Stimulated activated CD8-positive, alpha-beta memory T cell treated with anti-CD3 and anti-CD28 coated beads, Interleukin-4, amount 100 ng/mL, for 24 hours (primary cell): ENCODE data around the gene PGBD2.
"Not testable (repeated sequence)": the region's sequence is repeated elsewhere in the genome, so short reads cannot be mapped to it uniquely, and the experiment has no call there.

ENCODE experiments used
- DNase-seq: peaks from one replicate; pipeline ENCODE4 v3.0.0-alpha.2; 2020; ENCODE audit warnings: low read depth

Gene PGBD2

DNA sequence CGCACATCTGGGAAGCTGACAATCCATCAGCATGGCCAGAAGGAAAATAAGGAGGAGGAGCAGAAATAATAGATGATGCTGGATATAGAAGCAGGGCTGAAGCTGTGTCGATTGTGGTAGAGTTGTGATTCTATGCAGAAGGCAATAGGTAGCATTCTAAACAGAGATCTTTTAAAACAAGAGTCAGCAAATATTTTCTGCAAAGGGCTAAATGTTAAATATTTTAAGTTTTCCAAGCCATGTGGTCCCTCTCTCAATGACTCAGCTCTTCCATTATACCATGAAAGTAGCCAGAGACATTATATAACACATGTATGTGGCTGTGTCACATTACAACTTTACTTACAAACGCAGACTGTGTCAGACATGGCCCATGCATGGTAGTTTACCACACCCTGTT is 21.2 kb downstream of the PGBD2 start:
- DNase-seq = not testable (repeated sequence)

DNA sequence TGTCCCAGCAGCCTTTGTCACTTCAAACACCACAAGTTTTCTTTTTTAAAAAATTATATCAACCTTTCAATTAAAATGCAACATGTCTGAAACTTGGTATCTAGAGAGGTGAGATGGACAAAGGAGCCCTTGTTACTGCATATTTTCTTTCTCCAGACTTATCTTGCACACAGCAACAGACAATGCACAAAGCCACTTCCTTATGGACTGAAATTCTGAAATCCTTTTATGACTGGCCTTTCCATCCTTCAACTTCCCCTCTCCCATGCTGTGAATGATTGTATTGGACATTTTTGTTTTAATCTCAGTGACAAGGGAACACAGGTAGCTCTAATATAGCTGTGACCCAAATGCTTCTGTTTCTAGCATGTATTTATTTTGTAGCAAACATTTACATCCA is 22.1 kb downstream of the PGBD2 start:
- not testable (repeated sequence) for DNase-seq

DNA sequence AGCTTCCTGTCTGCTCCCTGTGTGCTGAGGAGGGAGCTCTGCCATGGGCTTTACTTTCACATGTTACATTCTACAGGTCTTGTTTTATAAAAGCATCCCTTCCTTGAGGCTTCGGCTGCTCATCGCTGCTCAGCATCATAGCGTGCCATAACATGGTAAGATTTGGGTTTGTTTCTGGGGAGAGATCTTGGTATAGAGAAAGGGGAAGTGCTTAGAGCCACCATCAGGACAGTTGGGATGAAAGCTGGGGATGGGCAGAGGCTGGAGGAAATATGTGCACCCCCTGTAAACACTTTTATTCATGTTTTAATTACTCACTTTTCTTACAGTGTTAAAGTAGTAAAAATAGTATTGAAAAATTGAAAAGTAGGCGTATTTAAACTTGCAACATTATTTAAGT is 24.0 kb downstream of the PGBD2 start:
- not testable (repeated sequence) for DNase-seq

DNA sequence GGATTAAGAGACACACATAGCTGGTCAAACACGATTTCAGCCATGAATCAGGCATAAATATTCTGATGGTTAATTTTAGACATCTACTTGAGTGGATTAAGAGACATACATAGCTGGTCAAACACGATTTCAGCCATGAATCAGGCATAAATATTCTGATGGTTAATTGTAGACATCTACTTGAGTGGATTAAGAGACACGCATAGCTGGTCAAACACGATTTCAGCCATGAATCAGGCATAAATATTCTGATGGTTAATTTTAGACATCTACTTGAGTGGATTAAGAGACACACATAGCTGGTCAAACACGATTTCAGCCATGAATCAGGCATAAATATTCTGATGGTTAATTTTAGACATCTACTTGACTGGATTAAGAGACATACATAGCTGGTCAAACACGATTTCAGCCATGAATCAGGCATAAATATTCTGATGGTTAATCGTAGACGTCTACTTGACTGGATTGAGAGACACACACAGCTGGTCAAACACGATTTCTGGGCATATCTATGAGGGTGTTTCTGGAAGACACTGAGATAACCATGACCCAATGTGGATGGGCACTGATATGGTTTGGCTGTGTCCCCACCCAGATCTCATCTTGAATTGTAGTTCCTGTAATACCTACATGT is 32.3 kb downstream of the PGBD2 start:
- DNase-seq = not testable (repeated sequence)

DNA sequence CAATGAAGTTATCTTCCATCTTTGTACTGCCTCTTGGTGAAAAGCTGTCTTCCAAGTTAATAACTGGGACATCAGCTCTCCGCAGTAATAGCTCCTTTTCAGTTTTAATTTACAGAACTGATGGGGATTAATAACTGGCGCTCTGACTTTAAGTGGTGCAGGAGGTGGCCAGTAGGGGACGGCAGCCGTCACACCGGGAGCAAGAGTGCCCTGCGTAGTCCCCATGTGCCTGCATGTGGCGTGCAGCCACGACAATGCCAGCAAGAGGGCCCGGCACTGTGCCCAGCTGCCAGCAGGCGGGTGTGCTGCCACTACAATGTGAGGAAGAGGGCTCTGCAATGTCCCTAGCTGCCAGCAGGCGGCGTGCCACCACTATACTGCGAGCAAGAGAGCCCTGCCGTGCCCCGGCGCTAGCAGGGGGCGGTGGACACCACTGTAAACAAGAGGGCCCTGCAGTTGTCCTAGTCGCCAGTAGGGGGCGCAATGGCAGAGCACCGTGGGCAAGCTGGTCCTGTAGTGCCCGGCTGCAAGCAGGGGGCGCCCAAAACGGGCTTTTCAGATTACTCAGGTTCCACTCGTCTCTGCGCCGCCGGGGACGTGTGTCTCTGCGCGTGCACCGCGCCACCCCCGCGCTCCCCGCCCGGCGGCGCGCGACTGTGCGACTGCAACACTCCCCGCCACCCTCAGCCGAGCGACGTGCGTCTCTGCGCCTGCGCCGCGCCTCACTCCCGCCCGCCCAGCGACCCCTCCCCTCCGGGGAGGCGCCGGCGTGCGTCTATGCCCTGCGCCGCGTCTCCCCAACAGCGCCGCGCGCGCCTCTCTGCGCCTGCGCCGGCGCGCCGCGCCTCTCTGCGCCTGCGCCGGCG is 38.3 kb downstream of the PGBD2 start:
- DNase-seq = not testable (repeated sequence)

DNA sequence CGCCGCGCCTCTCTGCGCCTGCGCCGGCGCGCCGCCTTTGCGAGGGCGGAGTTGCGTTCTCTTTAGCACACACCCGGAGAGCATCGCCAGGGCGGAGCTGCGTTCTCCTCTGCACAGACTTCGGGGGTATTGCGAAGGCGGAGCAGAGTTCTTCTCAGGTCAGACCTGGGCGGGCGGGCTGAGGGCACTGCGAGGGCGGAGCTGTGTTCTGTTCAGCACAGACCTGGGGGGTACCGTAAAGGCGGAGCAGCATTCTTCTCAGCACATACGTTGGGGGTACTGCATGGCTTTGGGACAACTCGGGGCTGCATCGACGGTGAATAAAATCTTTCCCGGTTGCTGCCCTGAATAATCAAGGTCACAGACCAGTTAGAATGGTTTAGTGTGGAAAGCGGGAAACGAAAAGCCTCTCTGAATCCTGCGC is 39.0 kb downstream of the PGBD2 start:
- not testable (repeated sequence) for DNase-seq

DNA sequence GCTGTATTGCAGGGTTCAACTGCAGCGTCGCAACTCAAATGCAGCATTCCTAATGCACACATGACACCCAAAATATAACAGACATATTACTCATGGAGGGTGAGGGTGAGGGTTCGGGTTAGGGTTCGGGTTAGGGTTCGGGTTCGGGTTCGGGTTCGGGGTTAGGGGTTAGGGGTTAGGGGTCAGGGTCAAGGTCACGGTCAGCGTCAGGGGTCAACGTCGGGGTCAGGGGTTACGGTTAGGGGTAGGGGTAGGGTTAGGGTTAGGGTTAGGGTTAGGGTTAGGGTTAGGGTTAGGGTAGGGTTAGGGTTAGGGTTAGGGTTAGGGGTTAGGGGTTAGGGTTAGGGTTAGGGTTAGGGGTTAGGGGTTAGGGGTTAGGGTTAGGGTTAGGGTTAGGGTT is 39.4 kb downstream of the PGBD2 start:
- not testable (repeated sequence) for DNase-seq

DNA sequence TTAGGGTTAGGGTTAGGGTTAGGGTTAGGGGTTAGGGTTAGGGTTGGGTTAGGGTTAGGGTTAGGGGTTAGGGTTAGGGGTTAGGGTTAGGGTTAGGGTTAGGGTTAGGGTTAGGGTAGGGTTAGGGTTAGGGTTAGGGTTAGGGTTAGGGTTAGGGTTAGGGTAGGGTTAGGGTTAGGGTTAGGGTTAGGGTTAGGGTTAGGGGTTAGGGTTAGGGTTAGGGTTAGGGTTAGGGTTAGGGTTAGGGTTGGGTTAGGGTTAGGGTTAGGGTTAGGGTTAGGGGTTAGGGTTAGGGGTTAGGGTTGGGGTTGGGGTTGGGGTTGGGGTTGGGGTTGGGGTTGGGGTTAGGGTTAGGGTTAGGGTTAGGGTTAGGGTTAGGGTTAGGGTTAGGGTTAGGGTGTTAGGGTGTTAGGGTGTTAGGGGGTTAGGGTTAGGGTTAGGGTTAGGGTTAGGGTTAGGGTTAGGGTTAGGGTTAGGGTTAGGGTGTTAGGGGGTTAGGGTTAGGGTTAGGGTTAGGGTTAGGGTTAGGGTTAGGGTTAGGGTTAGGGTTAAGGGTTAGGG is 39.9 kb downstream of the PGBD2 start:
- DNase-seq = not testable (repeated sequence)
